Suppressor macrophage treated with lipopolysaccharide for 1 hour (primary cell): ENCODE measurements around the gene KCNQ2.

Experiments
- DNase-seq, 3 donors: peaks; one replicate each; pipeline ENCODE4 v3.0.0-alpha.2; 2020 to 2022

The KCNQ2 gene

GRCh38 chr20:63432577-63433325 is 39.7 kb downstream of the KCNQ2 start:
- no peak for DNase-seq

- no peak for DNase-seq
Measured at GRCh38 chr20:63431944-63432343, 40.5 kb downstream of the KCNQ2 start.

- no peak for DNase-seq
Measured at GRCh38 chr20:63430891-63431290, 41.6 kb downstream of the KCNQ2 start.

- no peak for DNase-seq
Measured at GRCh38 chr20:63429992-63430391, 42.5 kb downstream of the KCNQ2 start.

- DNase-seq = no peak
Measured at GRCh38 chr20:63428906-63429575, 43.4 kb downstream of the KCNQ2 start.

- DNase-seq = no peak
Measured at GRCh38 chr20:63427724-63428330, 44.6 kb downstream of the KCNQ2 start.

GRCh38 chr20:63427206-63427605 is 45.2 kb downstream of the KCNQ2 start:
- DNase-seq = no peak

GRCh38 chr20:63425846-63426485 is 46.5 kb downstream of the KCNQ2 start:
- DNase-seq = no peak

GRCh38 chr20:63424613-63425012 is 47.8 kb downstream of the KCNQ2 start:
- DNase-seq = no peak

GRCh38 chr20:63423751-63424150 is 48.7 kb downstream of the KCNQ2 start:
- no peak for DNase-seq

- DNase-seq = no peak
Measured at GRCh38 chr20:63422653-63423052, 49.8 kb downstream of the KCNQ2 start.

- DNase-seq = no peak
Measured at GRCh38 chr20:63421913-63422312, 50.5 kb downstream of the KCNQ2 start.

GRCh38 chr20:63421094-63421692 is 51.3 kb downstream of the KCNQ2 start:
- no peak for DNase-seq

GRCh38 chr20:63420359-63421093 is 51.9 kb downstream of the KCNQ2 start:
- DNase-seq = no peak

GRCh38 chr20:63419299-63419698 is 53.2 kb downstream of the KCNQ2 start:
- no peak for DNase-seq

- DNase-seq = no peak
Measured at GRCh38 chr20:63418617-63419016, 53.8 kb downstream of the KCNQ2 start.

GRCh38 chr20:63417738-63418120 is 54.7 kb downstream of the KCNQ2 start:
- no peak for DNase-seq

- DNase-seq = no peak
Measured at GRCh38 chr20:63417097-63417737, 55.2 kb downstream of the KCNQ2 start.

- DNase-seq = no peak
Measured at GRCh38 chr20:63416631-63417030, 55.8 kb downstream of the KCNQ2 start.

- no peak for DNase-seq
Measured at GRCh38 chr20:63415647-63416391, 56.6 kb downstream of the KCNQ2 start.

- DNase-seq = no peak
Measured at GRCh38 chr20:63414720-63415430, 57.6 kb downstream of the KCNQ2 start.
